MCF 10A (cell line): ENCODE measurements around the gene MCCC1. TPM values are rescaled to one million over a fixed set of nuclear protein-coding genes. Genes with fewer than 3 reads are reported as not detected.

Experiments
- BruUV-seq: library from RNA; stranded (reverse); fragments of 400-500 nt; replicated peaks from 2 replicates; lab custom pipeline; 2021; lab: Mats Ljungman, UMichigan
- CTCF ChIA-PET: fragments of 300-600 bp; sonication (Branson Sonifier 250); formaldehyde crosslinking; extraction: SDS; loops from one replicate; lab custom pipeline; 2021; ENCODE audit warnings: antibody characterized with exemption, inconsistent platforms; lab: Yijun Ruan, JAX
- POLR2A ChIA-PET: fragments of 300-600, 350-650 bp; sonication (Branson Sonifier 250); formaldehyde crosslinking; extraction: SDS; loops from one replicate; lab custom pipeline; 2020; ENCODE audit warnings: antibody characterized with exemption, inconsistent platforms; lab: Yijun Ruan, JAX
- DNase-seq: peaks from one replicate; pipeline ENCODE4 v3.0.0-alpha.2; 2018; ENCODE audit not compliant: unreplicated experiment
- H3K27ac Mint-ChIP-seq: one replicate; pipeline ENCODE4 v1.8.0; 2022; ENCODE audit warnings: mild to moderate bottlenecking, low read depth, mixed read lengths; ENCODE audit not compliant: unreplicated experiment
- H3K27me3 Mint-ChIP-seq: one replicate; pipeline ENCODE4 v1.8.0; 2022; ENCODE audit warnings: mixed read lengths; ENCODE audit not compliant: insufficient read depth, unreplicated experiment
- H3K36me3 Mint-ChIP-seq: one replicate; pipeline ENCODE4 v1.8.0; 2022; ENCODE audit warnings: mild to moderate bottlenecking, moderate library complexity, mixed read lengths; ENCODE audit not compliant: insufficient read depth, unreplicated experiment
- H3K4me1 Mint-ChIP-seq: one replicate; pipeline ENCODE4 v1.8.0; 2022; ENCODE audit warnings: mixed read lengths; ENCODE audit not compliant: insufficient read depth, unreplicated experiment
- H3K4me3 Mint-ChIP-seq: one replicate; pipeline ENCODE4 v1.8.0; 2022; ENCODE audit warnings: mild to moderate bottlenecking, moderate library complexity, mixed read lengths; ENCODE audit not compliant: unreplicated experiment
- H3K9me3 Mint-ChIP-seq: one replicate; pipeline ENCODE4 v1.8.0; 2022; ENCODE audit warnings: mixed read lengths; ENCODE audit not compliant: unreplicated experiment
- intact Hi-C: fragments of 100-400 bp; cut with micrococcal nuclease; formaldehyde crosslinking; loops from 2 replicates; pipeline ENCODE4 v1.14.1; 2022
- total RNA-seq: library from RNA; stranded (reverse); gene quantifications from 2 replicates; pipeline ENCODE4 v1.2.3, GENCODE V29; 2022
- TF ChIP-seq, protein P1 (sequence below): fragments of 200-600 bp; IDR thresholded peaks from one replicate; pipeline ENCODE4 v1.8.0; 2022; ENCODE audit warnings: antibody characterized with exemption, mild to moderate bottlenecking; ENCODE audit not compliant: unreplicated experiment

MCCC1 gene
- total RNA-seq, 1 experiment from 2014 or later = 38.8 TPM

GRCh38 chr3:183081459-183082183, 17.7 kb downstream of the MCCC1 start:
- BruUV-seq = no TSS peak
- DNase-seq = no peak
- Mint-ChIP-seq H3K27ac (no peak overlapping the region), H3K36me3 (peaks cover 68% of the 10 kb centered on the region), H3K27me3 (no peaks in the 10 kb centered on the region), H3K4me3 (no peak overlapping the region), H3K4me1 (no peaks in the 10 kb centered on the region), H3K9me3 (peaks cover 8% of the 10 kb centered on the region)
- TF ChIP-seq, protein P1, sequence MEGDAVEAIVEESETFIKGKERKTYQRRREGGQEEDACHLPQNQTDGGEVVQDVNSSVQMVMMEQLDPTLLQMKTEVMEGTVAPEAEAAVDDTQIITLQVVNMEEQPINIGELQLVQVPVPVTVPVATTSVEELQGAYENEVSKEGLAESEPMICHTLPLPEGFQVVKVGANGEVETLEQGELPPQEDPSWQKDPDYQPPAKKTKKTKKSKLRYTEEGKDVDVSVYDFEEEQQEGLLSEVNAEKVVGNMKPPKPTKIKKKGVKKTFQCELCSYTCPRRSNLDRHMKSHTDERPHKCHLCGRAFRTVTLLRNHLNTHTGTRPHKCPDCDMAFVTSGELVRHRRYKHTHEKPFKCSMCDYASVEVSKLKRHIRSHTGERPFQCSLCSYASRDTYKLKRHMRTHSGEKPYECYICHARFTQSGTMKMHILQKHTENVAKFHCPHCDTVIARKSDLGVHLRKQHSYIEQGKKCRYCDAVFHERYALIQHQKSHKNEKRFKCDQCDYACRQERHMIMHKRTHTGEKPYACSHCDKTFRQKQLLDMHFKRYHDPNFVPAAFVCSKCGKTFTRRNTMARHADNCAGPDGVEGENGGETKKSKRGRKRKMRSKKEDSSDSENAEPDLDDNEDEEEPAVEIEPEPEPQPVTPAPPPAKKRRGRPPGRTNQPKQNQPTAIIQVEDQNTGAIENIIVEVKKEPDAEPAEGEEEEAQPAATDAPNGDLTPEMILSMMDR = no peak
- ChIA-PET POLR2A (interaction anchor here (0.5 to 1.8 kb wide), 2 partner anchors 10 to 17 kb away, joined by 3 to 8 read pairs; no protein-coding TSS in a partner anchor), CTCF (interaction anchor here (0.7 kb wide), 1 partner anchor 12 kb away, joined by 6 read pairs; no protein-coding TSS in a partner anchor)
- intact Hi-C loops = no loop called here

DNA sequence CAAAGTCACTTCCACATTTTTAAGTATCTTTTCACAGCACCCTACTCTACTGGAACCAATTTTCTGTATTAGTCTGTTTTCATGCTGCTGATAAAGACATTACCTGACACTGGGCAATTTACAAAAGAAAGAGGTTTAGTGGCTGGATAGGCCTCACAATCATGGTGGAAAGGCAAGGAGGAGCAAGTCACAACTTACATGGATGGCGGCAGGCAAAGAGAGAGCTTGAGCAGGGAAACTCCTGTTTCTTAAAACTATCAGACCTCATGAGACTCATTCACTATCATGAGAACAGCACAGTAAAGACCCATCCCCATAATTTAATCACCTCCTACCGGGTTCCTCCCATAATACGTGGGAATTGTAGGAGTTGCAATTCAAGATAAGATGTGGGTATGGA, 18.7 kb downstream of the MCCC1 start:
- H3K27ac Mint-ChIP-seq = no peak overlapping the region
- H3K4me1 Mint-ChIP-seq = no peaks in the 10 kb centered on the region
- DNase-seq = no peak
- BruUV-seq = no TSS peak
- intact Hi-C loops = no loop called here
- H3K36me3 Mint-ChIP-seq = peaks cover 65% of the 10 kb centered on the region
- H3K9me3 Mint-ChIP-seq = peaks cover 8% of the 10 kb centered on the region
- H3K4me3 Mint-ChIP-seq = no peak overlapping the region
- TF ChIP-seq, protein P1 = no peak
- ChIA-PET CTCF (interaction anchor here (0.7 kb wide), 1 partner anchor 13 kb away, joined by 6 read pairs; no protein-coding TSS in a partner anchor), POLR2A (no interaction called here)
- no peaks in the 10 kb centered on the region for H3K27me3 Mint-ChIP-seq

DNA sequence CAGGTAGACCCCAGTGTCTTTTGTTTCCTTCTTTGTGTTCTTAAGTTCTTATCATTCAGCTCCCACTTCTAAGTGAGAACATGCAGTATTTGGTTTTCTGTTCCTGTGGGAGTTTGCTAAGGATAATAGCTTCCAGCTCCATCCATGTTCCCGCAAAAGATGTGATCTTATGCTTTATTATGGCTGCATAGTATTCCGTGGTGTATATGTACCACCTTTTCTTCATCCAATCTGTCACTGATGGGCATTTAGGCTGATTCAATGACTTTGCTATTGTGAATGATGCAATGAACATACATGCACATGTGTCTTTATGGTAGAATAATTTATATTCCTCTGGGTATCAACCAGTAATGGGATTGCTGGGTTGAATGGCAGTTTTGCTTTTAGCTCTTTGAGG, 24.4 kb downstream of the MCCC1 start:
- BruUV-seq = no TSS peak
- TF ChIP-seq, protein P1 = no peak
- ChIA-PET POLR2A (interaction anchor here (0.6 to 0.9 kb wide), 2 partner anchors 15 to 16 kb away, joined by 3 read pairs; no protein-coding TSS in a partner anchor), CTCF (interaction anchor here (0.6 kb wide), 1 partner anchor 25 kb away, joined by 3 read pairs; no protein-coding TSS in a partner anchor)
- Mint-ChIP-seq H3K27ac (peak overlapping the region; percentile 57), H3K36me3 (peaks cover 47% of the 10 kb centered on the region), H3K4me1 (peaks cover 16% of the 10 kb centered on the region), H3K27me3 (no peaks in the 10 kb centered on the region), H3K4me3 (no peak overlapping the region), H3K9me3 (no peaks in the 10 kb centered on the region)
- intact Hi-C loops = no loop called here
- no peak for DNase-seq

- intact Hi-C loops = no loop called here
- peak; percentile 71 for DNase-seq
- BruUV-seq = no TSS peak
- no peaks in the 10 kb centered on the region for H3K9me3 Mint-ChIP-seq
- peaks cover 16% of the 10 kb centered on the region for H3K4me1 Mint-ChIP-seq
- ChIA-PET POLR2A (interaction anchor here (0.7 to 0.9 kb wide), 2 partner anchors 14 to 16 kb away, joined by 3 to 4 read pairs; no protein-coding TSS in a partner anchor), CTCF (no interaction called here)
- TF ChIP-seq, protein P1 = no peak
- H3K27ac Mint-ChIP-seq = peak overlapping the region; percentile 57
- peak overlapping the region; percentile 34 for H3K4me3 Mint-ChIP-seq
- H3K36me3 Mint-ChIP-seq = peaks cover 45% of the 10 kb centered on the region
- no peaks in the 10 kb centered on the region for H3K27me3 Mint-ChIP-seq
Observed at GRCh38 chr3:183074261-183074660, 25.0 kb downstream of the MCCC1 start.
